GM23338 (cell line): ENCODE measurements around the gene CTDP1. TPM values are rescaled to one million over a fixed set of nuclear protein-coding genes. Genes with fewer than 3 reads are reported as not detected.

Experiments
- ATAC-seq: fragments of 200-7000 bp; cut with Tn5 transposase; 3 replicates; pipeline ENCODE4 v1.9.1; 2020
- DNase-seq: peaks from one replicate; pipeline ENCODE4 v3.0.0-alpha.2; 2015; ENCODE audit warnings: low spot score
- H2AFZ ChIP-seq: fragments of 200-600 bp; sonication (generic); 2 replicates; pipeline ENCODE4 v1.8.0; 2016; ENCODE audit warnings: antibody characterized with exemption, mild to moderate bottlenecking, moderate library complexity
- H3F3A ChIP-seq: fragments of 200-600 bp; sonication (generic); replicated peaks from 2 replicates; pipeline ENCODE4 v1.8.0; 2017; ENCODE audit warnings: antibody characterized with exemption, mixed run types, low read depth
- H3K27ac ChIP-seq: fragments of 200-600 bp; sonication (generic); 2 replicates; pipeline ENCODE4 v1.6.1; 2016; ENCODE audit warnings: low read depth
- H3K27me3 ChIP-seq: fragments of 200-600 bp; sonication (generic); 2 replicates; pipeline ENCODE4 v1.8.0; 2016; ENCODE audit warnings: mild to moderate bottlenecking, mixed run types, moderate library complexity; ENCODE audit not compliant: insufficient read depth
- H3K36me3 ChIP-seq: fragments of 200-600 bp; sonication (generic); 2 replicates; pipeline ENCODE4 v1.8.0; 2016; ENCODE audit warnings: mild to moderate bottlenecking; ENCODE audit not compliant: insufficient read depth
- H3K4me1 ChIP-seq: fragments of 200-600 bp; sonication (generic); 2 replicates; pipeline ENCODE4 v1.8.0; 2016; ENCODE audit warnings: mild to moderate bottlenecking, moderate library complexity; ENCODE audit not compliant: insufficient read depth
- H3K4me2 ChIP-seq: fragments of 200-600 bp; sonication (generic); 2 replicates; pipeline ENCODE4 v1.7.1; 2017; ENCODE audit warnings: mixed run types
- H3K4me3 ChIP-seq: fragments of 200-600 bp; sonication (generic); 2 replicates; pipeline ENCODE4 v1.6.1; 2016; ENCODE audit warnings: mixed run types
- H3K79me2 ChIP-seq: fragments of 200-600 bp; sonication (generic); replicated peaks from 2 replicates; pipeline ENCODE4 v1.8.0; 2017; ENCODE audit warnings: mild to moderate bottlenecking; ENCODE audit not compliant: insufficient read depth
- H3K9me2 ChIP-seq: fragments of 200-600 bp; sonication (generic); 2 replicates; pipeline ENCODE4 v1.8.0; 2017; ENCODE audit not compliant: insufficient read depth
- H4K20me1 ChIP-seq: fragments of 200-600 bp; sonication (generic); replicated peaks from 2 replicates; pipeline ENCODE4 v1.8.0; 2017; ENCODE audit warnings: mild to moderate bottlenecking; ENCODE audit not compliant: insufficient read depth
- H3K27ac Mint-ChIP-seq: 2 replicates; pipeline ENCODE4 v1.8.0; 2020; ENCODE audit warnings: inconsistent platforms, mild to moderate bottlenecking, moderate library complexity, mixed read lengths
- H3K27me3 Mint-ChIP-seq: 3 replicates; pipeline ENCODE4 v1.8.0; 2022; ENCODE audit warnings: low read depth, mild to moderate bottlenecking, moderate library complexity, mixed read lengths, inconsistent platforms; ENCODE audit not compliant: insufficient read depth, poor library complexity
- H3K36me3 Mint-ChIP-seq: 3 replicates; pipeline ENCODE4 v1.8.0; 2021; ENCODE audit warnings: low read depth, mild to moderate bottlenecking, inconsistent platforms, moderate library complexity, mixed read lengths
- H3K4me1 Mint-ChIP-seq: 3 replicates; pipeline ENCODE4 v1.8.0; 2020; ENCODE audit warnings: mild to moderate bottlenecking, inconsistent platforms, mixed read lengths
- H3K4me3 Mint-ChIP-seq: 3 replicates; pipeline ENCODE4 v1.8.0; 2021; ENCODE audit warnings: moderate library complexity, mild to moderate bottlenecking, inconsistent platforms, mixed read lengths
- H3K9me3 Mint-ChIP-seq: 3 replicates; pipeline ENCODE4 v1.8.0; 2020; ENCODE audit warnings: moderate library complexity, mild to moderate bottlenecking, inconsistent platforms, mixed read lengths
- CREB1 ChIP-seq: fragments of 250-450 bp; sonication (Bioruptor Pico); IDR thresholded peaks from 2 replicates; pipeline ENCODE4 v1.5.0; 2020; ENCODE audit warnings: low read depth, mild to moderate bottlenecking, moderate library complexity
- ETS1 ChIP-seq: IDR thresholded peaks from 2 replicates; pipeline ENCODE4 v1.6.1; 2016; ENCODE audit warnings: antibody characterized with exemption
- JUNB ChIP-seq: IDR thresholded peaks from one replicate; pipeline ENCODE4 v1.6.1; 2016; ENCODE audit warnings: antibody characterized with exemption; ENCODE audit not compliant: unreplicated experiment
- NANOG ChIP-seq: IDR thresholded peaks from 2 replicates; pipeline ENCODE4 v1.6.1; 2016; ENCODE audit warnings: antibody characterized with exemption, borderline replicate concordance
- STAT1 ChIP-seq: IDR thresholded peaks from one replicate; pipeline ENCODE4 v1.6.1; 2016; ENCODE audit warnings: antibody characterized with exemption; ENCODE audit not compliant: unreplicated experiment
- ZNF331 ChIP-seq: fragments of 250-450 bp; sonication (Bioruptor Pico); IDR thresholded peaks from 2 replicates; pipeline ENCODE4 v1.5.0; 2020; ENCODE audit warnings: low read depth, mild to moderate bottlenecking, moderate library complexity
- polyA plus RNA-seq: library from polyadenylated mRNA; unstranded; fragments of >200 nt; fragmentation: Nextera tagmentation; extraction: Ambion mirVana; gene quantifications from 2 replicates; pipeline ENCODE4 v1.2.1, GENCODE V29; 2016
- total RNA-seq: library from RNA; depleted of rRNA; stranded (reverse); fragments of >200 nt; shearing (Covaris generic); gene quantifications from 2 replicates; pipeline ENCODE4 v1.2.3, GENCODE V29; 2014
- TF ChIP-seq, protein P1 (sequence below): IDR thresholded peaks from one replicate; pipeline ENCODE4 v1.6.1; 2018; ENCODE audit warnings: antibody characterized with exemption; ENCODE audit not compliant: unreplicated experiment
- TF ChIP-seq, protein P2 (sequence below): fragments of 250-450 bp; sonication (Bioruptor Pico); IDR thresholded peaks from 2 replicates; pipeline ENCODE4 v1.5.0; 2020; ENCODE audit warnings: mild to moderate bottlenecking, moderate library complexity

CTDP1 gene
- total and polyA plus RNA-seq, 2 experiments from 2014 or later, result 9.4 to 51.6 TPM

- ATAC-seq (no peak), DNase-seq (no peak)
- no peaks in the 10 kb centered on the region for H3K9me3 Mint-ChIP-seq
- Histone ChIP-seq H3K9me2 (no peaks in the 10 kb centered on the region), H3K4me1 (no peaks in the 10 kb centered on the region; the same call in 1 of the 2 replicates), H3K36me3 (no peaks in the 10 kb centered on the region), H3K4me3 (no peak overlapping the region), H3K79me2 (peaks cover 72% of the 10 kb centered on the region), H3K27ac (no peak overlapping the region), H4K20me1 (peaks cover 34% of the 10 kb centered on the region), H3K27me3 (no peaks in the 10 kb centered on the region), H3F3A (no peaks in the 10 kb centered on the region), H3K4me2 (no peak overlapping the region), H2AFZ (no peak overlapping the region)
- H3K27ac Mint-ChIP-seq, result no peak overlapping the region
- H3K36me3 Mint-ChIP-seq, result peaks cover 5% of the 10 kb centered on the region; the same call in 1 of the 3 replicates
- H3K4me1 Mint-ChIP-seq, result peaks cover 28% of the 10 kb centered on the region
- no peak overlapping the region; the same call in 2 of the 3 replicates for H3K4me3 Mint-ChIP-seq
- H3K27me3 Mint-ChIP-seq, result peaks cover 10% of the 10 kb centered on the region
- TF ChIP-seq NANOG (no peak), STAT1 (no peak), ZNF331 (CRISPR knock-in tag) (no peak), JUNB (no peak), CREB1 (CRISPR knock-in tag) (no peak), ETS1 (no peak)
- TF ChIP-seq, protein P1, sequence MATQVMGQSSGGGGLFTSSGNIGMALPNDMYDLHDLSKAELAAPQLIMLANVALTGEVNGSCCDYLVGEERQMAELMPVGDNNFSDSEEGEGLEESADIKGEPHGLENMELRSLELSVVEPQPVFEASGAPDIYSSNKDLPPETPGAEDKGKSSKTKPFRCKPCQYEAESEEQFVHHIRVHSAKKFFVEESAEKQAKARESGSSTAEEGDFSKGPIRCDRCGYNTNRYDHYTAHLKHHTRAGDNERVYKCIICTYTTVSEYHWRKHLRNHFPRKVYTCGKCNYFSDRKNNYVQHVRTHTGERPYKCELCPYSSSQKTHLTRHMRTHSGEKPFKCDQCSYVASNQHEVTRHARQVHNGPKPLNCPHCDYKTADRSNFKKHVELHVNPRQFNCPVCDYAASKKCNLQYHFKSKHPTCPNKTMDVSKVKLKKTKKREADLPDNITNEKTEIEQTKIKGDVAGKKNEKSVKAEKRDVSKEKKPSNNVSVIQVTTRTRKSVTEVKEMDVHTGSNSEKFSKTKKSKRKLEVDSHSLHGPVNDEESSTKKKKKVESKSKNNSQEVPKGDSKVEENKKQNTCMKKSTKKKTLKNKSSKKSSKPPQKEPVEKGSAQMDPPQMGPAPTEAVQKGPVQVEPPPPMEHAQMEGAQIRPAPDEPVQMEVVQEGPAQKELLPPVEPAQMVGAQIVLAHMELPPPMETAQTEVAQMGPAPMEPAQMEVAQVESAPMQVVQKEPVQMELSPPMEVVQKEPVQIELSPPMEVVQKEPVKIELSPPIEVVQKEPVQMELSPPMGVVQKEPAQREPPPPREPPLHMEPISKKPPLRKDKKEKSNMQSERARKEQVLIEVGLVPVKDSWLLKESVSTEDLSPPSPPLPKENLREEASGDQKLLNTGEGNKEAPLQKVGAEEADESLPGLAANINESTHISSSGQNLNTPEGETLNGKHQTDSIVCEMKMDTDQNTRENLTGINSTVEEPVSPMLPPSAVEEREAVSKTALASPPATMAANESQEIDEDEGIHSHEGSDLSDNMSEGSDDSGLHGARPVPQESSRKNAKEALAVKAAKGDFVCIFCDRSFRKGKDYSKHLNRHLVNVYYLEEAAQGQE, result no peak
- TF ChIP-seq, protein P2, sequence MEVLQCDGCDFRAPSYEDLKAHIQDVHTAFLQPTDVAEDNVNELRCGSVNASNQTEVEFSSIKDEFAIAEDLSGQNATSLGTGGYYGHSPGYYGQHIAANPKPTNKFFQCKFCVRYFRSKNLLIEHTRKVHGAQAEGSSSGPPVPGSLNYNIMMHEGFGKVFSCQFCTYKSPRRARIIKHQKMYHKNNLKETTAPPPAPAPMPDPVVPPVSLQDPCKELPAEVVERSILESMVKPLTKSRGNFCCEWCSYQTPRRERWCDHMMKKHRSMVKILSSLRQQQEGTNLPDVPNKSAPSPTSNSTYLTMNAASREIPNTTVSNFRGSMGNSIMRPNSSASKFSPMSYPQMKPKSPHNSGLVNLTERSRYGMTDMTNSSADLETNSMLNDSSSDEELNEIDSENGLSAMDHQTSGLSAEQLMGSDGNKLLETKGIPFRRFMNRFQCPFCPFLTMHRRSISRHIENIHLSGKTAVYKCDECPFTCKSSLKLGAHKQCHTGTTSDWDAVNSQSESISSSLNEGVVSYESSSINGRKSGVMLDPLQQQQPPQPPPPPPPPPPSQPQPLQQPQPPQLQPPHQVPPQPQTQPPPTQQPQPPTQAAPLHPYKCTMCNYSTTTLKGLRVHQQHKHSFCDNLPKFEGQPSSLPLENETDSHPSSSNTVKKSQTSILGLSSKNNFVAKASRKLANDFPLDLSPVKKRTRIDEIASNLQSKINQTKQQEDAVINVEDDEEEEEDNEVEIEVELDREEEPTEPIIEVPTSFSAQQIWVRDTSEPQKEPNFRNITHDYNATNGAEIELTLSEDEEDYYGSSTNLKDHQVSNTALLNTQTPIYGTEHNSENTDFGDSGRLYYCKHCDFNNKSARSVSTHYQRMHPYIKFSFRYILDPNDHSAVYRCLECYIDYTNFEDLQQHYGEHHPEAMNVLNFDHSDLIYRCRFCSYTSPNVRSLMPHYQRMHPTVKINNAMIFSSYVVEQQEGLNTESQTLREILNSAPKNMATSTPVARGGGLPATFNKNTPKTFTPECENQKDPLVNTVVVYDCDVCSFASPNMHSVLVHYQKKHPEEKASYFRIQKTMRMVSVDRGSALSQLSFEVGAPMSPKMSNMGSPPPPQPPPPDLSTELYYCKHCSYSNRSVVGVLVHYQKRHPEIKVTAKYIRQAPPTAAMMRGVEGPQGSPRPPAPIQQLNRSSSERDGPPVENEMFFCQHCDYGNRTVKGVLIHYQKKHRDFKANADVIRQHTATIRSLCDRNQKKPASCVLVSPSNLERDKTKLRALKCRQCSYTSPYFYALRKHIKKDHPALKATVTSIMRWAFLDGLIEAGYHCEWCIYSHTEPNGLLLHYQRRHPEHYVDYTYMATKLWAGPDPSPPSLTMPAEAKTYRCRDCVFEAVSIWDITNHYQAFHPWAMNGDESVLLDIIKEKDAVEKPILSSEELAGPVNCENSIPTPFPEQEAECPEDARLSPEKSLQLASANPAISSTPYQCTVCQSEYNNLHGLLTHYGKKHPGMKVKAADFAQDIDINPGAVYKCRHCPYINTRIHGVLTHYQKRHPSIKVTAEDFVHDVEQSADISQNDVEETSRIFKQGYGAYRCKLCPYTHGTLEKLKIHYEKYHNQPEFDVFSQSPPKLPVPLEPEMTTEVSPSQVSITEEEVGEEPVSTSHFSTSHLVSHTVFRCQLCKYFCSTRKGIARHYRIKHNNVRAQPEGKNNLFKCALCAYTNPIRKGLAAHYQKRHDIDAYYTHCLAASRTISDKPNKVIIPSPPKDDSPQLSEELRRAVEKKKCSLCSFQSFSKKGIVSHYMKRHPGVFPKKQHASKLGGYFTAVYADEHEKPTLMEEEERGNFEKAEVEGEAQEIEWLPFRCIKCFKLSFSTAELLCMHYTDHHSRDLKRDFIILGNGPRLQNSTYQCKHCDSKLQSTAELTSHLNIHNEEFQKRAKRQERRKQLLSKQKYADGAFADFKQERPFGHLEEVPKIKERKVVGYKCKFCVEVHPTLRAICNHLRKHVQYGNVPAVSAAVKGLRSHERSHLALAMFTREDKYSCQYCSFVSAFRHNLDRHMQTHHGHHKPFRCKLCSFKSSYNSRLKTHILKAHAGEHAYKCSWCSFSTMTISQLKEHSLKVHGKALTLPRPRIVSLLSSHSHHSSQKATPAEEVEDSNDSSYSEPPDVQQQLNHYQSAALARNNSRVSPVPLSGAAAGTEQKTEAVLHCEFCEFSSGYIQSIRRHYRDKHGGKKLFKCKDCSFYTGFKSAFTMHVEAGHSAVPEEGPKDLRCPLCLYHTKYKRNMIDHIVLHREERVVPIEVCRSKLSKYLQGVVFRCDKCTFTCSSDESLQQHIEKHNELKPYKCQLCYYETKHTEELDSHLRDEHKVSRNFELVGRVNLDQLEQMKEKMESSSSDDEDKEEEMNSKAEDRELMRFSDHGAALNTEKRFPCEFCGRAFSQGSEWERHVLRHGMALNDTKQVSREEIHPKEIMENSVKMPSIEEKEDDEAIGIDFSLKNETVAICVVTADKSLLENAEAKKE, result no peak
Measured at GRCh38 chr18:79690071-79690470, 10.5 kb downstream of the CTDP1 start.
